ENCODE data around the gene HPCAL1. TPM values are rescaled to one million over a fixed set of nuclear protein-coding genes. Genes with fewer than 3 reads are reported as not detected.

HPCAL1 gene
- total RNA-seq, 4 donors from 2014 or later = 11.1 to 122 (median 48.9) TPM

GRCh38 chr2:10266133-10266620, 36.5 kb upstream of the HPCAL1 start:
- no peaks in the 10 kb centered on the region for H3K9me3 ChIP-seq
- DNase-seq = peak in 1 of 2 donors; percentile 4
- no peak overlapping the region for H3K27ac ChIP-seq
- no peak overlapping the region for H3K4me3 ChIP-seq
- no peak for TF ChIP-seq CTCF (IDR thresholded peaks at IDR 0.05)
- no peak for TF ChIP-seq POLR2A (IDR thresholded peaks at IDR 0.05)
- no peaks in the 10 kb centered on the region for H3K36me3 ChIP-seq
- H3K27me3 ChIP-seq = no peaks in the 10 kb centered on the region
- intact Hi-C loops (cut with DNase I; ENCODE audit: low total_unique reads) = no loop called here
- no peaks in the 10 kb centered on the region for H3K4me1 ChIP-seq

- Histone ChIP-seq H3K9me3 (no peaks in the 10 kb centered on the region), H3K4me3 (no peak overlapping the region), H3K4me1 (no peaks in the 10 kb centered on the region), H3K27me3 (no peaks in the 10 kb centered on the region), H3K36me3 (no peaks in the 10 kb centered on the region), H3K27ac (no peak overlapping the region)
- intact Hi-C loops (cut with DNase I; ENCODE audit: low total_unique reads) = no loop called here
- DNase-seq = peak; percentile 5 to 6
- TF ChIP-seq POLR2A (IDR thresholded peaks at IDR 0.05) = no peak
- TF ChIP-seq CTCF (IDR thresholded peaks at IDR 0.05) = no peak
Measured at GRCh38 chr2:10267036-10267435, 35.7 kb upstream of the HPCAL1 start.

GRCh38 chr2:10267551-10268465, 34.9 kb upstream of the HPCAL1 start:
- Histone ChIP-seq H3K9me3 (no peaks in the 10 kb centered on the region), H3K4me3 (no peak overlapping the region), H3K36me3 (no peaks in the 10 kb centered on the region), H3K27me3 (no peaks in the 10 kb centered on the region), H3K4me1 (no peaks in the 10 kb centered on the region), H3K27ac (no peak overlapping the region)
- peak; percentile 12 to 15 for DNase-seq
- intact Hi-C loops (cut with DNase I; ENCODE audit: low total_unique reads) = no loop called here
- TF ChIP-seq POLR2A (IDR thresholded peaks at IDR 0.05) (no peak), CTCF (IDR thresholded peaks at IDR 0.05) (no peak)

- Histone ChIP-seq H3K36me3 (no peaks in the 10 kb centered on the region), H3K27ac (no peak overlapping the region), H3K4me1 (no peaks in the 10 kb centered on the region), H3K4me3 (no peak overlapping the region), H3K9me3 (no peaks in the 10 kb centered on the region), H3K27me3 (no peaks in the 10 kb centered on the region)
- intact Hi-C loops (cut with DNase I; ENCODE audit: low total_unique reads) = no loop called here
- TF ChIP-seq CTCF (IDR thresholded peaks at IDR 0.05) (no peak), POLR2A (IDR thresholded peaks at IDR 0.05) (no peak)
- no peak for DNase-seq
Measured at GRCh38 chr2:10269291-10269690, 33.4 kb upstream of the HPCAL1 start.
